CD4-positive, alpha-beta T cell treated with Interleukin-15 for 4 hours (primary cell): Measurements from ENCODE around the gene STK32B.

Experiments
- DNase-seq: peaks from one replicate; pipeline ENCODE4 v3.0.0-alpha.2; 2020; ENCODE audit warnings: low spot score

Gene STK32B

GRCh38 chr4:5532100-5532499, 480.8 kb downstream of the STK32B start:
- no peak for DNase-seq

- no peak for DNase-seq
These were observed 488.3 kb downstream of the STK32B start for GRCh38 chr4:5539584-5539983.

GRCh38 chr4:5541169-5541568, 489.9 kb downstream of the STK32B start:
- no peak for DNase-seq

- DNase-seq: no peak
These were observed 492.4 kb downstream of the STK32B start for GRCh38 chr4:5543681-5544080.

- no peak for DNase-seq
These were observed 493.5 kb downstream of the STK32B start for GRCh38 chr4:5544762-5545161.

GRCh38 chr4:5545271-5545670, 494.0 kb downstream of the STK32B start:
- DNase-seq: no peak

GRCh38 chr4:5547651-5548249, 496.5 kb downstream of the STK32B start:
- no peak for DNase-seq
